Testis (tissue), 3 donors: ENCODE results near the gene TCEANC. TPM values are rescaled to one million over a fixed set of nuclear protein-coding genes. Genes with fewer than 3 reads are reported as not detected.
A peak's percentile ranks its signal among the peaks of the same experiment; 100 is the strongest.

Experiments used
- DNase-seq: peaks from one replicate; pipeline ENCODE4 v3.0.0-alpha.2; 2019
- H3K27ac ChIP-seq, 2 donors: fragments of 200-600 bp; sonication (generic); one replicate each; pipeline ENCODE4 v1.5.1; 2019
- H3K27me3 ChIP-seq: fragments of 200-600 bp; sonication (generic); one replicate; pipeline ENCODE4 v1.5.1; 2019
- H3K36me3 ChIP-seq: fragments of 200-600 bp; sonication (generic); one replicate; pipeline ENCODE4 v1.5.1; 2017; ENCODE audit warnings: low read depth; ENCODE audit errors: missing control alignments
- H3K4me1 ChIP-seq: fragments of 200-600 bp; sonication (generic); one replicate; pipeline ENCODE4 v1.5.1; 2019
- H3K4me3 ChIP-seq, 2 donors: fragments of 200-600 bp; sonication (generic); one replicate each; pipeline ENCODE4 v1.5.1; 2017 to 2019
- H3K9me3 ChIP-seq: fragments of 200-600 bp; sonication (generic); one replicate; pipeline ENCODE4 v1.5.1; 2017
- POLR2A ChIP-seq: fragments of 450-650 bp; IDR thresholded peaks from one replicate; pipeline ENCODE4 v1.6.1; 2017; ENCODE audit warnings: antibody characterized with exemption, mild to moderate bottlenecking, moderate library complexity
- WGBS, 2 donors: methylation state at CpG; one replicate each; pipeline ENCODE4 v1.1.5; 2018; 5-methylcytosine and 5-hydroxymethylcytosine counted together
- intact Hi-C: fragments of 100-400 bp; cut with DNase I; formaldehyde crosslinking; loops from one replicate; pipeline ENCODE4 v1.15.1; 2023; ENCODE audit warnings: low total_unique reads
- polyA plus RNA-seq: library from polyadenylated mRNA; stranded (reverse); fragments of 350-450 nt; fragmentation: Illumina TruSeq; extraction: RNeasy Lipid Tissue Mini Kit (QIAGEN cat#74804); gene quantifications from one replicate; pipeline ENCODE4 v1.2.3, GENCODE V29; 2014; ENCODE audit warnings: low read depth, low replicate concordance; ENCODE audit not compliant: insufficient read depth
- total RNA-seq, 2 donors: library from RNA; depleted of rRNA; stranded (reverse); fragments of >200 nt; gene quantifications; one replicate each; pipeline ENCODE4 v1.2.3, GENCODE V29; 2016
- TF ChIP-seq, protein P1 (sequence below), 3 experiments: fragments of 450-650 bp in 2 of 3; fragments of 200-600 bp in 1 of 3; sonication (generic) in 1 of 3; IDR thresholded peaks; one replicate each; pipeline ENCODE4 v1.5.1; 2016 to 2019; ENCODE audit warnings: antibody characterized with exemption in 3 of 3, mild to moderate bottlenecking in 2 of 3, moderate library complexity in 1 of 3

Gene TCEANC
- total and polyA plus RNA-seq, 3 donors from 2014 or later: 2.1 to 5.6 (median 4.8) TPM

DNA sequence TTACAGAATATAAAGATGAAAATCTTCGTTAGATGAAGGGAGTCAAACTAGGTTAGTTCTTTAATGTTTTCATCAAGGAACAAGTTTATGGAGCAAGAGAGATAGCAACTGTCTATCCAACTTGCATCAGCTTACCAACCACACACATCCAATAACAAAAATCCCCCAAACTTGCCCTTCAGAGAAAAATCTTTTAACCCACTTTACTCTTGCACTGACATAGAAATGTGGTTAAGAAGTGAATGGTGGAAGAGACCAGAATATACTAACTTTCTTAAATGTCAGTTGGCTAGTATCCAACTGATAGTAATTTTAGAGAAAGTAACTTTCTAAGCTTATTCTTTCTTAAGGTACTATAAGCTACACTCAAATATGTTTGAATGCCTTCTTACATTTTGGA lies 34.3 kb downstream of the TCEANC start:
- no peaks in the 10 kb centered on the region for H3K27me3 ChIP-seq
- WGBS, 2 donors: 88 to 94% methylated on average over 1 of the region's 1 CpG
- TF ChIP-seq, protein P1, sequence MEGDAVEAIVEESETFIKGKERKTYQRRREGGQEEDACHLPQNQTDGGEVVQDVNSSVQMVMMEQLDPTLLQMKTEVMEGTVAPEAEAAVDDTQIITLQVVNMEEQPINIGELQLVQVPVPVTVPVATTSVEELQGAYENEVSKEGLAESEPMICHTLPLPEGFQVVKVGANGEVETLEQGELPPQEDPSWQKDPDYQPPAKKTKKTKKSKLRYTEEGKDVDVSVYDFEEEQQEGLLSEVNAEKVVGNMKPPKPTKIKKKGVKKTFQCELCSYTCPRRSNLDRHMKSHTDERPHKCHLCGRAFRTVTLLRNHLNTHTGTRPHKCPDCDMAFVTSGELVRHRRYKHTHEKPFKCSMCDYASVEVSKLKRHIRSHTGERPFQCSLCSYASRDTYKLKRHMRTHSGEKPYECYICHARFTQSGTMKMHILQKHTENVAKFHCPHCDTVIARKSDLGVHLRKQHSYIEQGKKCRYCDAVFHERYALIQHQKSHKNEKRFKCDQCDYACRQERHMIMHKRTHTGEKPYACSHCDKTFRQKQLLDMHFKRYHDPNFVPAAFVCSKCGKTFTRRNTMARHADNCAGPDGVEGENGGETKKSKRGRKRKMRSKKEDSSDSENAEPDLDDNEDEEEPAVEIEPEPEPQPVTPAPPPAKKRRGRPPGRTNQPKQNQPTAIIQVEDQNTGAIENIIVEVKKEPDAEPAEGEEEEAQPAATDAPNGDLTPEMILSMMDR (IDR thresholded peaks at IDR 0.05): no peak
- no peak for TF ChIP-seq POLR2A
- no peaks in the 10 kb centered on the region for H3K36me3 ChIP-seq
- no peak overlapping the region for H3K4me3 ChIP-seq
- DNase-seq: no peak
- intact Hi-C loops: no loop called here
- H3K9me3 ChIP-seq: no peaks in the 10 kb centered on the region
- no peak overlapping the region for H3K27ac ChIP-seq
- H3K4me1 ChIP-seq: peaks cover 3% of the 10 kb centered on the region

- no peak for DNase-seq
- TF ChIP-seq POLR2A: no peak
- TF ChIP-seq, protein P1 (IDR thresholded peaks at IDR 0.05): no peak
Observed at GRCh38 chrX:13688384-13688957, 35.5 kb downstream of the TCEANC start.

GRCh38 chrX:13688958-13689740 lies 36.2 kb downstream of the TCEANC start, which contains the start of gene RAB9A:
Gene RAB9A (plus strand): TSS chrX:13689128. CDS start chrX:13708747, 19,619 bp downstream.
- WGBS, 2 donors: 0 to 2% methylated on average over 3 to 36 of the region's 68 CpGs
- no peaks in the 10 kb centered on the region for H3K9me3 ChIP-seq
- peak within 1 kb of the TSS; percentile 92 to 93 for H3K27ac ChIP-seq
- H3K27me3 ChIP-seq: no peaks in the 10 kb centered on the region
- DNase-seq: peak; percentile 86
- H3K4me3 ChIP-seq: peak within 1 kb of the TSS; percentile 63 to 79
- H3K36me3 ChIP-seq: no peaks in the 10 kb centered on the region
- H3K4me1 ChIP-seq: peaks cover 3% of the 10 kb centered on the region
- intact Hi-C loops: no loop called here
- TF ChIP-seq, protein P1 (IDR thresholded peaks at IDR 0.05): no peak
- no peak for TF ChIP-seq POLR2A

More at GRCh38 chrX:13688384-13688957, 35.5 kb downstream of the TCEANC start:
- Histone ChIP-seq H3K4me1 (peaks cover 3% of the 10 kb centered on the region), H3K27ac (peak overlapping the region; percentile 92 to 93), H3K27me3 (no peaks in the 10 kb centered on the region), H3K9me3 (no peaks in the 10 kb centered on the region), H3K36me3 (no peaks in the 10 kb centered on the region), H3K4me3 (peak overlapping the region; percentile 63 to 79)
- intact Hi-C loops: no loop called here
- 2 to 6% methylated on average over 11 to 13 of the region's 13 CpGs for WGBS, 2 donors

GRCh38 chrX:13689741-13690211 lies 36.8 kb downstream of the TCEANC start:
- WGBS, 2 donors: 0% methylated on average over 16 of the region's 16 CpGs
- H3K4me1 ChIP-seq: peaks cover 3% of the 10 kb centered on the region
- intact Hi-C loops: no loop called here
- no peaks in the 10 kb centered on the region for H3K27me3 ChIP-seq
- no peaks in the 10 kb centered on the region for H3K9me3 ChIP-seq
- no peak for DNase-seq
- peak overlapping the region; percentile 63 to 79 for H3K4me3 ChIP-seq
- no peaks in the 10 kb centered on the region for H3K36me3 ChIP-seq
- TF ChIP-seq, protein P1 (IDR thresholded peaks at IDR 0.05): no peak
- no peak for TF ChIP-seq POLR2A
- peak overlapping the region; percentile 92 to 93 for H3K27ac ChIP-seq
